HUDEP-2 (cell line): Measurements from ENCODE around the gene ZFR2.
"Not testable (repeated sequence)": the region's sequence is repeated elsewhere in the genome, so short reads cannot be mapped to it uniquely, and the experiment has no call there.

ENCODE experiments used
- DNase-seq, 76 experiments: peaks; one replicate each; lab custom pipeline; 2025; ENCODE audit not compliant: unreplicated experiment in 76 of 76; lab: John Stamatoyannopoulos, UW

Gene ZFR2

GRCh38 chr19:3879656-3880055 lies 10.8 kb upstream of the ZFR2 start:
- DNase-seq, result peak in 1 of 76 experiments; percentile 8

GRCh38 chr19:3874695-3875094 lies 5.9 kb upstream of the ZFR2 start:
- not testable (repeated sequence) for DNase-seq

- DNase-seq, result no peak
These were observed 4.3 kb upstream of the ZFR2 start for GRCh38 chr19:3873151-3873550.

- DNase-seq, result peak in 3 of 76 experiments; percentile 15 to 28 (median 27)
These were observed 668 bp downstream of the ZFR2 start for GRCh38 chr19:3867971-3868769.

DNA sequence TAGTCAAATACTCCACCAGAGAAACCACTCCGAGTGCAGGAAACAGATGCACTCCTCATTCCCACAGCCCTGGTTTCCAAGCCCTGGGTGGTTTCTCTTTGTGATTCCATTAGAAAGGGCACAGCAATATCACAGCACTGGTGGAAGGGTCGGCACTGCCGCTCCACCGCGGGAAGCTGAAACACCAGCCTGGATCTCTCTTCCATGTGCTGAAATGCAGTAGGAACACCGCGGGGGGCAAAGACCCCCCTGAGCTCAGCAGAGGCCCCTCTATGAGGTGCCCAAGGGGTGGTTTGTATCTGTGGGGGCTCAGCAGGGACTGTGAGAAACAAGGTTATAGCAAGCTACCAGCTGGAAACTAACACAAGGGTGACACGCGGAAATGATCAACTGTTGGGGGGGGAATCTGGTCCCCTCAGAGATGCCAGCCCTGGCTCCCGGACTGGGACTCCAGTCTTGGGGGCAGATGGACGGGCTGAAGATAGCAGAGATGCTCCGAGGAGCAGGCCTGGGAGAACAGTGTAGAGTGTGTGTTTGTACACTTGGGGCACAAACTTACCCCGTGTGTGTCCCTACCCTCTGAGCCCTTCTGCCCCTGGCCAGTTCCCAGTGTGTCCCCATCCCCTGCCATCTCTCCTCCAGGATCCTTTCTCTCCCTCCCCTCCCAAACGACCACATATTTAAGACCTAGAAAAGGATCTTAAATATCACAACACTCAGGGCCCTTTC lies 1.8 kb downstream of the ZFR2 start:
- no peak for DNase-seq

DNA sequence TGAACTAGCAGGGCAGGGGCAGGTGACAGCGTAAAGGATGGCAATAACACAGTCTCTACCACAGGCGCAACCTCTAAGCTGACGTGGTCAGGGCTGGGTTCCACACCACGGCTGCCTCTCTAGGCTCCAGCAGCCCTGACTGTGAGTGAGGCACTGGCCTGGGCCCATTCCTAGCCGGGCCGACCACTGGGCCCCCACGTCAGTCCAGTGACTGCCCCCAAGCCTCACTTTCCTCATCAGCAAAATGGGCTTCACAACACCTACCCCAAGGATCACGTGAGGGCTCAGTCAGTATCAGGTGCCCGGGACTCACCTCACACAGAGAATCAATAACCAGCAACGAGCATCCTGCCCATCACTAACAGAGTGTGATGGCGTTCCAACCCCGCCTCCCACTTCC lies 5.2 kb downstream of the ZFR2 start:
- no peak for DNase-seq

DNA sequence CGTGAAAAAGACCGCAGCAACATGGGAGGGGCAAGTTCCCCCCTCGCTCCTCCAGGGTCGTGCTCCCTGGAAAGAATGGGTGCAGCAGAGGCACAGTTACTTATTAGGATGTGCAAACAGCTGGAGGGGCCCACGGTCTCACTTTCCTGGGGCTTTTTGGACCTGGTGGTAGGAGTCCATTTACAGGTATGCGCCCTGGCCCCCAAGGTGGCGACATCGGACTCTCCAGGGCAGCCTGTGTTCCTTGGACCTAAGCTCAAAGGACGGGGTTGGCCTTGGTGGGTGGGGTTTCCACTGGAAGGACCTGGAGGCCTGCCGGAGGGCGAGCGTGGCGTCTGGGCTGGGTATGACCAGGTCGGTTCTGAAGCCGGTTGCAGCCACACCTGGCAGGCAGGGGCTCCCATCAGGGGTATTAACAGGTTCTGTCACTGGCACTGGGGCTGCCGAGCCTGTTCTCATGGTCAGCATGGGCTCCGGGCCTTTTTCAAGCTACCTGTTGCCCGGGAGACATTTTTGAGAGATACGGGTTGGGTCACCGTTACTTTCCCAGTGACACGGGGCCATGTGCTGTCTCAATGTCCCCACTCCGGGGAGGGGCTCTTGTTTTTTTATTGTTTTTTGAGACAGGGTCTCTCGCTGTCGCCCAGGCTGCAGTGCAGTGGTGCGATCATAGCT lies 5.9 kb downstream of the ZFR2 start:
- no peak for DNase-seq

DNA sequence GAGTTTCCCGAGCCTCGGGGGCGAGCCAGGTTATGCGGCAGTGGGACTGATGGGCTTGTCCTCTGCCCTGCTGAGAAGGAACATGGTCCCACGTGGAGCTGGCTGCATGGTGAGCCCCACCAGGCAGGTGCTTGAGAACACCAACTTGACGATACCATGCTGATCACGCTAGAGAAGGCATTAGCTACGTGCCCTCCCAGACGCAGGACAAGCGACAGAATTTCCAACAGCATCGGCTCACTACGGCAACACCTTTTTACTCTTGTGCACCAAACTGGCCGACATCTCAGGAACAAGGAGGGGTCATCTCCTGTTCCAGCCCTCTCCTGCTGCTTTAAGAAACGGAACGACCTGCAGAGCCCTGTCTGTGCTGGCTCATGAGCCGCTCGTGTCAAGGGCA lies 8.3 kb downstream of the ZFR2 start:
- no peak for DNase-seq

DNA sequence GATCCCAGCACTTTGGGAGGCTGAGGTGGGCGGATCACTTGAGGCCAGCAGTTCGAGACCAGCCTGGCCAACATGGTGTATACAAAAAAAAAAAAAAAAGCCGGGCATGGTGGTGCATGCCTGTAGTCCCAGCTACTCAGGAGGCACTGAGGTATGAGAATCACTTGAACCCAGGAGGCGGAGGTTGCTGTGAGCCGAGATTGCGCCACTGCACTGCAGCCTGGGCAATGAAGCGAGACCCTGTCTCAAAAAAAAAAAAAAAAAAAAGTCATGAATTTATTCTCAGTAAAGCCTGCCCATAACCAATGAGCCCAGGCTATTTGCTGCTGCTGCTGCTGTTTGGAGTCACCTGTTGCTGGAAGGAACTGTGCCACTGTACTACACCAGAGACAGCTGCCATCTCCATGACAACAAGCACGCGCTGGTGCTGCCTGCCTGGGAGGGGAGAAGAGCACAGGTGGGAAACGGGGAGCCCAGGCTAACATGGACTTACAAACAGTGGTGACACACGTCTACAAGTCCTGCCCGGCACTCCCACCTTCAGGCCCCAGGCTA lies 11.3 kb downstream of the ZFR2 start:
- no peak for DNase-seq

GRCh38 chr19:3855320-3855719 lies 13.5 kb downstream of the ZFR2 start:
- no peak for DNase-seq

GRCh38 chr19:3852614-3853254 lies 16.1 kb downstream of the ZFR2 start:
- DNase-seq, result peak in 16 of 76 experiments; percentile 6 to 65 (median 23)

DNA sequence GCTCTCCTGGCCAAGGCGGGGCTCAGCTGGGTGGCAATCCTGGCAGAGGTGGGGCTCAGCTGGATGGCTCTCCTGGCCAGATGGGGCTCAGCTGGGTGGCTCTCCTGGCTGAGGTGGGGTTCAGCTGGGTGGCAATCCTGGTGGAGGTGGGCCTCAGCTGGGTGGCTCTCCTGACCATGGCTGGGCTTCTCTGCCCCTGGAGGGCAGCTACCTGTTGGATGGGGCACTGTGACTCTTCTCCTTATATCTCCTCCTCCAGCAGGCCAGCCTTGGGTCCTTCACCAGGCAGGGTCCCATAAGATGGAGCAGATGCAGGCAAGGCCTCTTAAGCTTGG lies 16.7 kb downstream of the ZFR2 start:
- no peak for DNase-seq

DNA sequence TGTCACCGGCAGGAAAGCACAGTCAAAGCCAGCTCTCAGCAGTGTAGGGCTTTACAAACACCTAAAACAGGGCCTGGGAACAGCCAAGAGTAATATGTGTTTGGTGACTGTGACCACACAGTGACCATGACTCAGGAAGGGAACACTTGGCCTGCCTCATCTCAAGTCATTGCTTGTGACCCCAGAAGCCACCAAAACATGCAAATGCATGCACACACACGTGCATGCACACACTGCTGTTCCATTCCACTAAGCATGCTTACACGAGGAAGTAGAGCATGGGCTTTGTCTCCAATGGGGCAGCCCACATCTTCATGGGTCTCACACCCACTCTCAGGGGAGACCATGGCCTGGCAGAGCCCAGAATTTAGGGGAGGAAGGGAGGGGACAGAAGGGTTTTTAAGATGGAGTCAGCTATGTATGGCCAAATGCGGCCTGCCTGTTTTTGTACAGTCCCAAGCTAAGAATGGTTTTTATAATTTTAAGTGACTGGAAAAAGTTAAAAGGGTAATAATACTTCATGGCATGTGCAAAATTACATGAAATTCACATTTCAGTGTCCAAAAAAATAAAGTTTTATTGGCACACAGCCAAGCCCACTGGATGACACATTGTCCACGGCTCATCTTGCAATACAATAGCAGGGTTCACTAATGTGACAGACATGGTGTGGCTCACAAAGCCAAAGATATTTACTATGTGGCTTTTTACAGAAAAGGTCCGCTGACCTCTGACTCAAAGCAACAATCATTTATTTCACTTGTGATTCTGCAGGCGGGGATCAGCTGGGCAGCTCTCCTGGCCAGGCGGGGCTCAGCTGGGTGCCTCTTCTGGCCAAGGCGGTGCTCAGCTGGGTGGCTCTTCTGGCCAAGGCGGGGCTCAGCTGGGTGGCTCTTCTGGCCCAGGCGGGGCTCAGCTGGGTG lies 17.3 kb downstream of the ZFR2 start:
- DNase-seq, result no peak

- no peak for DNase-seq
These were observed 18.4 kb downstream of the ZFR2 start for GRCh38 chr19:3850320-3850972.

GRCh38 chr19:3849787-3850186 lies 19.1 kb downstream of the ZFR2 start:
- peak in 31 of 76 experiments; percentile 15 to 64 (median 33) for DNase-seq

DNA sequence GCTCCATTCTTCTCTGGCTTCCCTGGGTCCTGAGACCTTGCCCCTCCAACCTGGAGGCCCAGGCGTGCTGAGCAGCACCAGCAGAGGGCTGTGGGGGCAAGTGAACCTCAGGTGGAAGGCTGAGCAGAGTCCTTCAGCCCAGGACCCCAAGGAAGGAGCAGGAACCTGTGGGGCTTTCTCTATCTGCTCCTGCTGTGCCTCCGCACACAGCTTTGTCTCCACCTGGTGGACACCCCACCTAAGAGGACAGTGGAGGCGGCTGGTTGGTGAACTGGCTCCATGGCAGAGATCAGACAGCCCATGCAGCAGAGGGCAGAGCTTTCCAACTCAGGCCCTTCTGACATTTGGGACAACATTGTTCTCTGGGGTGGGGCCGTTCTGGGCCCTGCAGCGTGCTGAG lies 19.7 kb downstream of the ZFR2 start:
- DNase-seq, result peak in 26 of 76 experiments; percentile 9 to 48 (median 24)

DNA sequence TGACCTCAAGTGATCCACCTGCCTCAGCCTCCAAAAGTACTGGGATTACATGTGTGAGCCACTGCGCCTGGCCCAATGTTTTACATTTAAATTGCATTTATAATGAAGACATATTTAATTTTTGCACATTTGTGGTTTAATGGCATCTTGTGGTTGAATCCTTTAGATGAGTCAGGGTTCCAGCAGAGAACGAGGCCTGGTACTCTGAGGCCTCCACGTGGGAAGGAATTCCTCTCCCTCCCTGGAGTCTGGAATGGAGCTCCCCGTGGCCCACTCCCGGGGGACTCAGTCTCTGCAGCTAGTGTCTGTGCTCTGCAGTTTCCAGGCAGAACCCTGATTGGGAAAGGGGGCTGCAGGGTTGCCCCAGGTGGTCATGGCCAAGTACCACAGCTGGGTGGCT lies 24.2 kb downstream of the ZFR2 start:
- DNase-seq, result no peak

DNA sequence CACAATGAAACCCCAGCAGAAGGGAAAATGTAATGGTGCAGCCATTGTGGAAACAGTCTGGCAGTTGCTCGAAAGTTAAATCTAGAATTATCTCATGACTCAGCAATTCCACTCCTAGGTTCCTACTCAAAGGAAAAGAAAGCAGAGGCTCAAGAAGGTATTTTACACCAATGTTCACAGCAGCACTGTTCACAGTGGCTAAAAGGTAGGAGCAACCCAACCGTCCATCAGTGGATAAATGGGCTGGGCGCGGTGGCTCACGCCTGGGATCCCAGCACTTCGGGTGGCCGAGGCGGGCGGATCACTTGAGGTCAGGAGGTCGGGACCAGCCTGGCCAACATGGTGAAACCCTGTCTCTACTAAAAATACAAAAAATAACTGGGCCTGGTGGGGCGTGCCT lies 25.9 kb downstream of the ZFR2 start:
- DNase-seq, result no peak

GRCh38 chr19:3840804-3841203 lies 28.0 kb downstream of the ZFR2 start:
- no peak for DNase-seq
